Right ventricle myocardium superior (tissue), 1 donor: Measurements from ENCODE around the gene BAK1. TPM values are rescaled to one million over a fixed set of nuclear protein-coding genes. Genes with fewer than 3 reads are reported as not detected.
"Not testable (repeated sequence)": the region's sequence is repeated elsewhere in the genome, so short reads cannot be mapped to it uniquely, and the experiment has no call there.

Experiments
- ATAC-seq: fragments of 200-7000 bp; cut with Tn5 transposase; one replicate; pipeline ENCODE4 v1.9.1; 2020; ENCODE audit warnings: mild to moderate bottlenecking; ENCODE audit not compliant: poor library complexity
- DNase-seq: peaks from one replicate; pipeline ENCODE4 v3.0.0-alpha.2; 2020
- intact Hi-C: fragments of 100-400 bp; cut with DNase I; formaldehyde crosslinking; loops from one replicate; pipeline ENCODE4 v1.11.2; 2022
- total RNA-seq: library from RNA; stranded (reverse); fragmentation: NEBNext Ultra II Directional; extraction: Animal tissue kit (Norgen Biotek cat#: 25700); gene quantifications from one replicate; pipeline ENCODE4 v1.2.1, GENCODE V29; 2021
- donor health status: DM: no; HTN: yes; CAD: no; lungs with severe emphysema.

The BAK1 gene
- total RNA-seq, 1 donor from 2014 or later: 25.0 TPM

DNA sequence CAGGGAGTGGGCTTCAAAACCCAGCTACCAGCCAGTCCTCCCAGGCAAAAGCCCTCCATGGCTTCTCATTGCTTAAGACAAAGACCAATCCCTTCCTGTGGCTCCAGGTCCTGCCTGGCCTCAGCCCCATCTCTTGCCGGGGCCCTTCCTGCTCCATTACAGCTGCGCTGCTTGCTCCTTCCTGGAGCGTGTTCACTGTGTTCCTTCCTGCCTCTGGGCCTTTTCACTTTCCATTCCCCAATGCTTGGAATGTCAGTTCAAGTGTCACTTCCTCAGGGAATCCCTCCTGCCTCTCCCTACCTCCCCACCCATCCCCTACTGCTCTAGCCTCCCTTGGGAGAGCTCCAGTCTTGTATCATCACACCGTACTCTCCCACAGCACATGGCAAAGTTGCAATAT, 30.0 kb upstream of the BAK1 start:
- intact Hi-C loops: no loop called here
- peak; percentile 33 for ATAC-seq
- no peak for DNase-seq

- DNase-seq (peak; percentile 74), ATAC-seq (peak; percentile 62)
- intact Hi-C loops: no loop called here
Observed at GRCh38 chr6:33609528-33609927, 29.5 kb upstream of the BAK1 start.

- DNase-seq: no peak
- intact Hi-C loops: no loop called here
- no peak for ATAC-seq
Observed at GRCh38 chr6:33609019-33609418, 28.9 kb upstream of the BAK1 start.

- intact Hi-C loops: no loop called here
- DNase-seq (no peak), ATAC-seq (no peak)
Observed at GRCh38 chr6:33607784-33608161, 27.7 kb upstream of the BAK1 start.

- ATAC-seq (no peak), DNase-seq (no peak)
- intact Hi-C loops: no loop called here
Observed at GRCh38 chr6:33607126-33607783, 27.2 kb upstream of the BAK1 start.

DNA sequence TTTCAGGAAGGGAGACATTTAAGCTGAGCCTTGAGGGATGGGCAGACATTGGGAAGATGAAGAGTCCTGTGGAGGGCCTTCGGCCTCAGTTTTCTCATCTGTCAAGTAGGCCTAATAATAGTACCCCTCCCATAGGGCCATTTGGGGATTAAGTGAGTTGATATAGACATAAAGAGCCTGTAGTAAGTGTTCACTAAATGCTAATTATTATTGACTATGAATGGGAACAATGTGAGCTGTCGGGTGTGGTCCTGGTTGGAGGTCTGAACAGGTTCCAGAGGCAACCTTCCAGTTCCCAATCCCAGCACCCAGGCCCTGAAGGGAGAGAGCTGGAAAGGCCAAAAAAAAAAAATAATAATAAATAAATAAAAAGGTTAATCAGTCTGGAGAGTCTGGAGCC, 26.6 kb upstream of the BAK1 start:
- intact Hi-C loops: no loop called here
- ATAC-seq (no peak), DNase-seq (no peak)

- ATAC-seq (no peak), DNase-seq (no peak)
- intact Hi-C loops: no loop called here
Observed at GRCh38 chr6:33604941-33605854, 25.1 kb upstream of the BAK1 start.

- DNase-seq (no peak), ATAC-seq (peak; percentile 35)
- intact Hi-C loops: no loop called here
Observed at GRCh38 chr6:33602180-33602579, 22.1 kb upstream of the BAK1 start.

GRCh38 chr6:33600761-33601160, 20.7 kb upstream of the BAK1 start:
- ATAC-seq: no peak
- DNase-seq: no peak
- intact Hi-C loops: no loop called here

DNA sequence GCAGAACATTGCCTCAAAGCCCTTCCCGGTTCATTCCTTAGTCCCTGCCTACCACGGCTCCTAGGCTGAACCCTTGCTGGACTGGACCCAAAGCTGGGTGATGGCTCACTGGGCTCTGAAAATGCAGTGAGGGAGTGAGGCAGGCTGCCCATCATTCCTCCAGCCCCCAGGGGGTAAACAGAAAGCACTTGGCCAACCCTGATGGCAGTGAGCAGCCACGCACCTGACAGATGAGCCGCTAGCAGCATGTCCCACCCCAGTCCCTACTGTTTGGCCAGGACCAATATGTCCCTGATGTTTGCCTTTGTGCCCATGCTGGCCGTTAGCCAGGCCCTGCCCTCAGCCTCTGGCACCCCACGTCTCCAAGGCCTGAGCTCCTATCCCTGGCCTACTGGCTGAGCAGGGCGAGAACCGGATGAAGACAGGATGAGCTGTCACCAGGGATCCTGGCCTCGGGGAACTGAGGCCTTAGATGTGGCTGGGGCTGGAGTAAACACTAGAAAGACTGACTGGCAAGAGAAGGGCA, 19.4 kb upstream of the BAK1 start:
- DNase-seq: no peak
- peak; percentile 16 for ATAC-seq
- intact Hi-C loops: no loop called here

DNA sequence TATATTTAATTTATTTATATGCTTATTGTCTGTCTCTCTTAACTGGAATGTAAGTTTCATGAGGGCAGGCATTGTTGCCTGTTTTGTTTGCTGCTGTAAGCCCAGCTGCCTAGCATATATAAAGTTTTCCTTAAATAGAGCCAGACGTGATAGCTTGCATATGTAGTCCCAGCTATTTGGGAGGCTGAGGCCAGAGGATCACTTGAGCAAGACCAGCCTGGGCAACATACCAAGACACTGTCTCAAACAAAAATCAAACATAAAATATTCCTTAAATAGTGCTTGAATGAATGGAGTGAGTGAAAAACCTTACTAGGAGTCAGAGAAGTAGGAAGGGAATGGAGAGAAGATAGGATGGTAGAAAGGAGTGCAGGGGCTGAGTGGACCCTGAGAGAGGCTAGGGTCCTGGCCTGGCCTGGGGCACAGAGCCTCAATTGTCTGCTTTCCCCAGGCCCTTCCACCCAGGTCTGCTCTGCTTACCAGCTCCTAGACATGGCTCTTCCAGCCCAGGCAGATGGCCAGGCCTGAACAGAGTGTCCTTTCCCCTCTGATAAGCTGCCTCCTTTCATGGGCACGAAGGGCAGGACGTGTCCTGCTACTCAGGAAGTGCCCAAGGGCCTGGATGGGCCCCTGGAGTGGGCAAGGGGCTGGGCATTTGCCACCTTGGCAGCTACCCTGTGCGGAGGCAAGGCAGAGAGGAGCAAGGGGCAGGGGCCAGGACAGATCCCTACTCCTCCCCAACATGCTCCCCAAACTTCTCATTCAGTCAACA, 17.7 kb upstream of the BAK1 start:
- DNase-seq (peak; percentile 81), ATAC-seq (peak; percentile 91)
- intact Hi-C loops: no loop called here

DNA sequence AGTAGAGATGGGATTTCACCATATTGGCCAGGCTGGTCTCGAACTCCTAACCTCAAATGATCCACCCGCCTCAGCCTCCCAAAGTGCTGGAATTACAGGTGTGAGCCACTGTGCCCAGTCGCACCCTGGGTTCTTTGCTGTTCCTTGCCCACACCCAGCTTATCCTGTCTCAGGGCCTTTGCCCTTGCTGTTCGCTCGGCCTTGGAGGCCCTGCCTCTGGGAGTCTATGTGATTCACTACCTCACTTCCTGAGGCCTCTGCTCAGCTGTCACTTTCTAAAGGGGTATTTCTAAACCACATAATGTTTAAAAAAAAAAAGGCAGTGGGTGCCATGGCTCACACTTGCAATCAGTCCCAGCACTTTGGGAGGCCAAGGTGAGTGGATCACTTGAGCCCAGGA, 16.8 kb upstream of the BAK1 start:
- DNase-seq, intact Hi-C loops, ATAC-seq: not testable (repeated sequence)

- ATAC-seq (no peak), DNase-seq (no peak)
- intact Hi-C loops: no loop called here
Observed at GRCh38 chr6:33595001-33595846, 15.1 kb upstream of the BAK1 start.

DNA sequence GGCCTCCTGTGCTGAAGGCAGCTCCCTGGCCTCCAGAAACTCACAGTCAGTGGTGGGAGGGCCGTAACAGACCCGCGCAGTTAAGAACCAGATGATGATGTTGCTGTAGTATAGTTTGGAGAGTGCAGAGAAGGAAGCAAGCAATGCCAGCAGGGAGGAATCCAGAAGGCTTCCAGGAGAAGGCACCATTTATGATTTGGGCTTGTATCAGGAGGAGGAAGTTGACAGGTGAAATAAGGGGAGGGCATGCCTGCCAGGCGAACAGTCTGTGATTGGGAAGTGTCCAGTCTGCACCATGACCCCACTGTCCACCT, 13.3 kb upstream of the BAK1 start:
- ATAC-seq (no peak), DNase-seq (no peak)
- intact Hi-C loops: no loop called here

GRCh38 chr6:33592595-33593413, 12.7 kb upstream of the BAK1 start:
- ATAC-seq (no peak), DNase-seq (peak; percentile 41)
- intact Hi-C loops: no loop called here

DNA sequence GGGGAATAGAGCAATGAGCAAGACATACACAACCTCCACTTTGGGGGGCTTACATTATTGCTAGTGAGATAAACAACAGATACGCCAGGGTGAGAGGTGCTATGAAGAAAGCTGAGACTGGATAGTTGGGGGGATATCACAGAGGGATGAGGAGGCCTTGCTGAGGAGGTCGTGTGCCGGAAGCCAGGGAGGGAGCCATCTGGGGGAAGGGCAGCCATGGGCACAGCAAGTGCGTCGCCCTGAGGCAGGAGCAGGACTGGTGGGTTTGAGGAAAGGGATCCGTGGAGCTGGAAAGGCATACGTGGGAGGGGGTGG, 12.2 kb upstream of the BAK1 start:
- ATAC-seq (no peak), DNase-seq (peak; percentile 30)
- intact Hi-C loops: no loop called here

DNA sequence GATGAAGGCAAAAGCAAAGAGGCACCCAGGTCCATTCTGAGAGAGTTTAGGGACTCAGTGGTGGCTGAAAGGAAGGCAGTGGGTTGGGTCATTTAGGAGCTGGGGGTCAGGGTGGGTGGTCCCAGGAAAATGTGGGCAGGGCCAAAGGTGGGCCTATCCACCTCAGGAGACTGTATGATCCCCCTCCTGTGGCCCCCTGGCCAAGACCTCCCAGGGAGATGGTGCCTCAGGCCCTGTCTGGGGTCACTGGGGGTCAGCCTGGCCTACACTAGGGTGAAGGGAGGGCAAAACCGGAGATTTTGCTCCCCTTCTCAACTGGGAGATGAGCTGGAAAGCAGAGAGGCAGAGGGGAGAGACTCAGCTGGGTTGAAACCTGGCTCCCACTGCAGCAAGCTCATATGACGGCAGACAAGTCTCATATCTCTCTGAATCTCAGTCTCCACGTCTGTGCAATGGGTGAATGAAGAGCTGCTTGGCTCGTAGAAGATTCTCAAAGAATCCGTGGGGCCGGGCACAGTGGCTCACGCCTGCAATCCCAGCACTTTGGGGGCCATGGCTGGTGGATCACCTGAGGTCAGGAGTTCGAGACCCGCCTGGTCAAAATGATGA, 11.5 kb upstream of the BAK1 start:
- intact Hi-C loops: no loop called here
- no peak for ATAC-seq
- DNase-seq: no peak
